ENCODE results near the gene ZBTB20. TPM values are rescaled to one million over a fixed set of nuclear protein-coding genes. Genes with fewer than 3 reads are reported as not detected.

The ZBTB20 gene
- total RNA-seq, 1 experiment from 2014 or later, result 3.7 TPM

DNA sequence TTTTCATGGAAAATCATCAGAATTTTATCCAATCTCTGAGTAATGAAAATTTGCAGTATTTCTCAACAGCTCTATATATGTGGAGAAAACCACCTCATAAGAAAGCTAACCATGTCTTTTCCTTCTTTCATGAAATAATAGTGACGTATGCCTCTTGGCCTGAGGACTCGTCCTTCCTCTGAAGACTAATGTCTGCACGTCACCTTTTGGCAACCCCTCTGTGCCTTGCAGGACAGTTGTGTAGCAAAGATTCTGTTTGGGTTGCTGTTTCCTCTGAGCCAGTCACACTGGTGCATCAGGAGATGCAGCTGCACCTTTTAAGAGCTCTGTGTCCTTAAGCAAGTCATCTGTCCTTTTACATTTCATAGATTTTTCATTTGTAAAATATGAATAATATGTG, 684.3 kb downstream of the ZBTB20 start:
- no peak for ATAC-seq
- Histone ChIP-seq H3K9ac (ENCODE audit: low read length) (no peak overlapping the region), H3K9me2 (replicated peaks; ENCODE audit: low read length) (no peaks in the 10 kb centered on the region), H3K27ac (ENCODE audit: low read length) (no peak overlapping the region), H3K4me3 (ENCODE audit: low read length) (no peak overlapping the region), H3K79me2 (ENCODE audit: low read length) (no peaks in the 10 kb centered on the region), H3F3A (ENCODE audit: low read length, unreplicated experiment) (no peaks in the 10 kb centered on the region), H2AFZ (ENCODE audit: low read length) (no peak overlapping the region), H3K9me3 (ENCODE audit: low read length) (no peaks in the 10 kb centered on the region), H3K4me1 (ENCODE audit: insufficient read depth, low read length) (no peaks in the 10 kb centered on the region), H3K36me3 (ENCODE audit: low read depth, low read length) (no peaks in the 10 kb centered on the region), H4K20me1 (ENCODE audit: low read length) (no peaks in the 10 kb centered on the region), H3K27me3 (ENCODE audit: low read length) (no peaks in the 10 kb centered on the region), H3K4me2 (ENCODE audit: low read length) (no peak overlapping the region)
- TF ChIP-seq, protein P1, sequence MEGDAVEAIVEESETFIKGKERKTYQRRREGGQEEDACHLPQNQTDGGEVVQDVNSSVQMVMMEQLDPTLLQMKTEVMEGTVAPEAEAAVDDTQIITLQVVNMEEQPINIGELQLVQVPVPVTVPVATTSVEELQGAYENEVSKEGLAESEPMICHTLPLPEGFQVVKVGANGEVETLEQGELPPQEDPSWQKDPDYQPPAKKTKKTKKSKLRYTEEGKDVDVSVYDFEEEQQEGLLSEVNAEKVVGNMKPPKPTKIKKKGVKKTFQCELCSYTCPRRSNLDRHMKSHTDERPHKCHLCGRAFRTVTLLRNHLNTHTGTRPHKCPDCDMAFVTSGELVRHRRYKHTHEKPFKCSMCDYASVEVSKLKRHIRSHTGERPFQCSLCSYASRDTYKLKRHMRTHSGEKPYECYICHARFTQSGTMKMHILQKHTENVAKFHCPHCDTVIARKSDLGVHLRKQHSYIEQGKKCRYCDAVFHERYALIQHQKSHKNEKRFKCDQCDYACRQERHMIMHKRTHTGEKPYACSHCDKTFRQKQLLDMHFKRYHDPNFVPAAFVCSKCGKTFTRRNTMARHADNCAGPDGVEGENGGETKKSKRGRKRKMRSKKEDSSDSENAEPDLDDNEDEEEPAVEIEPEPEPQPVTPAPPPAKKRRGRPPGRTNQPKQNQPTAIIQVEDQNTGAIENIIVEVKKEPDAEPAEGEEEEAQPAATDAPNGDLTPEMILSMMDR (conservative IDR thresholded peaks at IDR 0.05; ENCODE audit: low read depth, low read length), result no peak
- POLR2A ChIA-PET (ENCODE audit: unreplicated experiment), result no interaction called here
- BruUV-seq (replicated peaks), result no TSS peak
- no peak for DNase-seq
- intact Hi-C loops (cut with micrococcal nuclease), result no loop called here
- CTCF ChIA-PET, result no interaction called here

DNA sequence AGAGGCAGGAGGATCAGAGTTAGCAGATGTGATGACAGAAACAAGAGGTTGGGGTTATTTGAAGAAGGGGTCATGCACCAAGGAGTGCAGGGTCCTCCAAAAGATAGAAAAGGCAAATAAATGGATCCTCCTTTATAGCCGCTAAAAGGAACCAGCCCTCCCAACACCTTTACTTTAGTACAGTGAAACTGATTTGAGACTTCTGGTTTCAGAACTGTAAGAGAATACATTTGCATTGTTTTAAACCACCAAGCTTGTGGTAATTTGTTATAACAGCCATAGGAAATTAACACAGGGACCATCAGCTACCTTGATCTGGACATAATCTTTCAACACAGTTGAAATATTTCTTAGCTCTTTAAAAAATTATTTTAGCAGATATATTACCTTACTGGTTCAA, 686.6 kb downstream of the ZBTB20 start:
- CTCF ChIA-PET, result no interaction called here

DNA sequence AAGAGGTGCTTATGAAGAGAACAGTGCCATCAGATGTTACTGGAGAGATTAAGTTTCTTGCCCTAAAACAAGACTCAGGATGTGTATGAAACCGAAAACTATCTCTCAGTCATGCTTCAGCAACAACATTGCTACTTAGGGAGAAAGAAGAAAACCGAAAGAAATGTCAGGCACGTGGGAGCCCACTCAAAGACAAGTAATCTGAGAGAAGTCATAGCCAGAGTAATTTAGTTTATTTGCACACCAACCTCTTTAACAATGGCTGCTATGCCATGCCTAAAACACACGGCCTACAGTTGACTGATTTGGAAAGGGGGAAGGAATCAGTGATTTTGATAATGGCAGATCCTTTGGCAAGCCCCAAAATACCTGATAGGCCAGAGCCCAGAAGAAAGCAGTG, 690.3 kb downstream of the ZBTB20 start:
- ATAC-seq (no peak), DNase-seq (no peak)
- Histone ChIP-seq H3K4me2 (ENCODE audit: low read length) (no peak overlapping the region), H3K9me2 (replicated peaks; ENCODE audit: low read length) (no peaks in the 10 kb centered on the region), H4K20me1 (ENCODE audit: low read length) (no peaks in the 10 kb centered on the region), H3K4me3 (ENCODE audit: low read length) (no peak overlapping the region), H3K4me1 (ENCODE audit: insufficient read depth, low read length) (no peaks in the 10 kb centered on the region), H3K9ac (ENCODE audit: low read length) (no peak overlapping the region), H2AFZ (ENCODE audit: low read length) (no peak overlapping the region), H3K27me3 (ENCODE audit: low read length) (peaks cover 37% of the 10 kb centered on the region), H3K36me3 (ENCODE audit: low read depth, low read length) (no peaks in the 10 kb centered on the region), H3F3A (ENCODE audit: low read length, unreplicated experiment) (no peaks in the 10 kb centered on the region), H3K79me2 (ENCODE audit: low read length) (no peaks in the 10 kb centered on the region), H3K27ac (ENCODE audit: low read length) (no peak overlapping the region), H3K9me3 (ENCODE audit: low read length) (no peaks in the 10 kb centered on the region)
- intact Hi-C loops (cut with micrococcal nuclease), result no loop called here
- ChIA-PET CTCF (no interaction called here), POLR2A (ENCODE audit: unreplicated experiment) (no interaction called here)
- TF ChIP-seq EZH2 (IDR thresholded peaks at IDR 0.05; ENCODE audit: low read length, unreplicated experiment) (no peak), EZH2phosphoT487 (IDR thresholded peaks at IDR 0.05; ENCODE audit: borderline replicate concordance, low read length) (no peak)
- TF ChIP-seq, protein P1 (conservative IDR thresholded peaks at IDR 0.05; ENCODE audit: low read depth, low read length), result no peak
- BruUV-seq (replicated peaks), result no TSS peak

More for the DNA sequence above, 686.6 kb downstream of the ZBTB20 start:
- Histone ChIP-seq H3K36me3 (ENCODE audit: low read depth, low read length) (no peaks in the 10 kb centered on the region), H3K9ac (ENCODE audit: low read length) (no peak overlapping the region), H3K9me3 (ENCODE audit: low read length) (no peaks in the 10 kb centered on the region), H3K4me1 (ENCODE audit: insufficient read depth, low read length) (no peaks in the 10 kb centered on the region), H3K27me3 (ENCODE audit: low read length) (peaks cover 12% of the 10 kb centered on the region; the same call in 1 of the 2 replicates), H3F3A (ENCODE audit: low read length, unreplicated experiment) (no peaks in the 10 kb centered on the region), H3K4me3 (ENCODE audit: low read length) (no peak overlapping the region), H3K9me2 (replicated peaks; ENCODE audit: low read length) (no peaks in the 10 kb centered on the region), H3K4me2 (ENCODE audit: low read length) (no peak overlapping the region), H3K79me2 (ENCODE audit: low read length) (no peaks in the 10 kb centered on the region), H3K27ac (ENCODE audit: low read length) (no peak overlapping the region), H4K20me1 (ENCODE audit: low read length) (no peaks in the 10 kb centered on the region), H2AFZ (ENCODE audit: low read length) (no peak overlapping the region)
- no peak for TF ChIP-seq EZH2 (IDR thresholded peaks at IDR 0.05; ENCODE audit: low read length, unreplicated experiment)
- TF ChIP-seq, protein P1 (conservative IDR thresholded peaks at IDR 0.05; ENCODE audit: low read depth, low read length), result no peak
- TF ChIP-seq EZH2phosphoT487 (IDR thresholded peaks at IDR 0.05; ENCODE audit: borderline replicate concordance, low read length), result no peak
- no TSS peak for BruUV-seq (replicated peaks)
- POLR2A ChIA-PET (ENCODE audit: unreplicated experiment), result no interaction called here
- DNase-seq (no peak), ATAC-seq (no peak)
- intact Hi-C loops (cut with micrococcal nuclease), result no loop called here

All from PC-3 (cell line).